HG02981 (cell line): ENCODE measurements around the gene PAWR.

ENCODE experiments used
- ATAC-seq: cut with Tn5 transposase; IDR thresholded peaks from one replicate; pipeline ENCODE4 v1.9.1; 2021; ENCODE audit warnings: mild to moderate bottlenecking, moderate library complexity; ENCODE audit not compliant: unreplicated experiment

PAWR gene

GRCh38 chr12:79690638-79691510 lies at the start of gene PAWR:
Gene PAWR (minus strand): TSS chr12:79690964. CDS start chr12:79690244, 720 bp downstream.
- peak; percentile 52 for ATAC-seq

- ATAC-seq, result peak; percentile 77
Observed at GRCh38 chr12:79737875-79738718, 47.3 kb upstream of the PAWR start.

- ATAC-seq, result no peak
Observed at GRCh38 chr12:79732638-79733037, 41.9 kb upstream of the PAWR start.

GRCh38 chr12:79725987-79726386 lies 35.2 kb upstream of the PAWR start:
- no peak for ATAC-seq

GRCh38 chr12:79717006-79717405 lies 26.2 kb upstream of the PAWR start:
- ATAC-seq, result no peak

- no peak for ATAC-seq
Observed at GRCh38 chr12:79715308-79715707, 24.5 kb upstream of the PAWR start.

- no peak for ATAC-seq
Observed at GRCh38 chr12:79710707-79711483, 20.1 kb upstream of the PAWR start.

- no peak for ATAC-seq
Observed at GRCh38 chr12:79707830-79708229, 17.1 kb upstream of the PAWR start.

- ATAC-seq, result no peak
Observed at GRCh38 chr12:79706676-79707075, 15.9 kb upstream of the PAWR start.

GRCh38 chr12:79706156-79706555 lies 15.4 kb upstream of the PAWR start:
- no peak for ATAC-seq

- ATAC-seq, result no peak
Observed at GRCh38 chr12:79698966-79699365, 8.2 kb upstream of the PAWR start.

- no peak for ATAC-seq
Observed at GRCh38 chr12:79696416-79696815, 5.7 kb upstream of the PAWR start.

- ATAC-seq, result no peak
Observed at GRCh38 chr12:79692860-79693577, 2.3 kb upstream of the PAWR start.

- no peak for ATAC-seq
Observed at GRCh38 chr12:79691511-79692248, 916 bp upstream of the PAWR start.

- ATAC-seq, result peak; percentile 22
Observed at GRCh38 chr12:79690142-79690637, 574 bp downstream of the PAWR start.

GRCh38 chr12:79689477-79690141 lies 1.2 kb downstream of the PAWR start:
- ATAC-seq, result peak; percentile 26

- ATAC-seq, result peak; percentile 1
Observed at GRCh38 chr12:79689061-79689476, 1.7 kb downstream of the PAWR start.

- peak; percentile 21 for ATAC-seq
Observed at GRCh38 chr12:79688376-79689060, 2.2 kb downstream of the PAWR start.
